Activated naive CD8-positive, alpha-beta T cell treated with anti-CD3 and anti-CD28 coated beads, Interleukin-2, amount 50 U/mL, for 24 hours (primary cell): ENCODE measurements around the gene CORIN.
"Not testable (repeated sequence)": the region's sequence is repeated elsewhere in the genome, so short reads cannot be mapped to it uniquely, and the experiment has no call there.

ENCODE experiments used
- ATAC-seq: fragments of 150-1000 bp; cut with Tn5 transposase; one replicate; pipeline ENCODE4 v1.10.0; 2021
- DNase-seq: peaks from one replicate; pipeline ENCODE4 v3.0.0; 2021
- H3K27ac Mint-ChIP-seq: one replicate; pipeline ENCODE4 v1.8.0; 2021; ENCODE audit warnings: mild to moderate bottlenecking, mixed read lengths
- H3K27me3 Mint-ChIP-seq: one replicate; pipeline ENCODE4 v1.8.0; 2021; ENCODE audit warnings: mixed read lengths
- H3K36me3 Mint-ChIP-seq: one replicate; pipeline ENCODE4 v1.8.0; 2021; ENCODE audit warnings: low read depth, mixed read lengths
- H3K4me1 Mint-ChIP-seq: one replicate; pipeline ENCODE4 v1.8.0; 2021; ENCODE audit warnings: mixed read lengths
- H3K4me3 Mint-ChIP-seq: one replicate; pipeline ENCODE4 v1.8.0; 2021; ENCODE audit warnings: mild to moderate bottlenecking, moderate library complexity, mixed read lengths
- H3K9me3 Mint-ChIP-seq: one replicate; pipeline ENCODE4 v1.8.0; 2021; ENCODE audit warnings: mixed read lengths

The CORIN gene

GRCh38 chr4:47713129-47713834, 124.6 kb downstream of the CORIN start:
- Mint-ChIP-seq H3K27ac (no peak overlapping the region), H3K4me1 (no peaks in the 10 kb centered on the region), H3K27me3 (peaks cover 17% of the 10 kb centered on the region), H3K36me3 (no peaks in the 10 kb centered on the region), H3K4me3 (no peak overlapping the region), H3K9me3 (no peaks in the 10 kb centered on the region)
- ATAC-seq = no peak
- no peak for DNase-seq

- H3K4me1 Mint-ChIP-seq = no peaks in the 10 kb centered on the region
- DNase-seq (no peak), ATAC-seq (no peak)
- no peaks in the 10 kb centered on the region for H3K9me3 Mint-ChIP-seq
- H3K27ac Mint-ChIP-seq = no peak overlapping the region
- no peak overlapping the region for H3K4me3 Mint-ChIP-seq
- H3K27me3 Mint-ChIP-seq = peaks cover 13% of the 10 kb centered on the region
- no peaks in the 10 kb centered on the region for H3K36me3 Mint-ChIP-seq
Observed at GRCh38 chr4:47711646-47712045, 126.2 kb downstream of the CORIN start.

GRCh38 chr4:47711183-47711582, 126.7 kb downstream of the CORIN start:
- H3K36me3 Mint-ChIP-seq = no peaks in the 10 kb centered on the region
- no peak overlapping the region for H3K27ac Mint-ChIP-seq
- no peak overlapping the region for H3K4me3 Mint-ChIP-seq
- ATAC-seq (no peak), DNase-seq (no peak)
- H3K27me3 Mint-ChIP-seq = peaks cover 16% of the 10 kb centered on the region
- H3K9me3 Mint-ChIP-seq = no peaks in the 10 kb centered on the region
- no peaks in the 10 kb centered on the region for H3K4me1 Mint-ChIP-seq

- H3K9me3 Mint-ChIP-seq, H3K36me3 Mint-ChIP-seq, H3K4me1 Mint-ChIP-seq, H3K27ac Mint-ChIP-seq, H3K4me3 Mint-ChIP-seq, DNase-seq, ATAC-seq: not testable (repeated sequence)
- peaks cover 19% of the 10 kb centered on the region for H3K27me3 Mint-ChIP-seq
Observed at GRCh38 chr4:47706352-47706751, 131.5 kb downstream of the CORIN start.

GRCh38 chr4:47705326-47705981, 132.4 kb downstream of the CORIN start:
- no peaks in the 10 kb centered on the region for H3K36me3 Mint-ChIP-seq
- no peak overlapping the region for H3K4me3 Mint-ChIP-seq
- no peak for DNase-seq
- H3K9me3 Mint-ChIP-seq = no peaks in the 10 kb centered on the region
- peaks cover 17% of the 10 kb centered on the region for H3K27me3 Mint-ChIP-seq
- H3K27ac Mint-ChIP-seq = no peak overlapping the region
- ATAC-seq = no peak
- H3K4me1 Mint-ChIP-seq = no peaks in the 10 kb centered on the region

DNA sequence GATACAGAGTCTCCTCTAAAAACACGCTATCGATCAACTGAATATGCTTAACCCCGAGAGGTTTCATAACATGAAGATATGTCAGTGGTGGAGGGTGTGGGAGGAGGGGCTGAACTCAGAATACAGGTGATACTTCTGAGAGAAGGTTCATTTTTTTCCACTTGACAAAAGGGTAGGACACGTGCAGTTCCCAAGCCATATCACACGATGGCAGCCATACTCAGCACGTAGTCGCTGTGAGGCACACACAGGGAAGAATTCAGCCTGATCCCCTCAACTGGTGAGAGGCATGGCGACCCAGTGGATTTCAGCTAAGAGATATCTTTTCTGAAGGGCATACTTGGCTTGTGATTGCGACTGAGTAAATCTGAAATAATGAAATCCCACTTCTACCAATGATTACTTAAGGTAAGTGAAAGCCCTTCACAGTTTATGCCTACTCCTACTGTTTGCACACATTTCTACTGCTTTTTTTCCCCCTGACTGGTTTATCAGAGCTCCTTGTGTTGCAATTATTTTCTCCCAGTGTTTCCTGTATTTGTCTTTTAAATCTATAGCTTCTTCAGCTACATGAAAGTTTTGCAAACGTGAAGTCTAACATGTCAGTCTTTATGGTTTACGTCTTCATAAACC, 133.1 kb downstream of the CORIN start:
- H3K36me3 Mint-ChIP-seq = no peaks in the 10 kb centered on the region
- H3K4me3 Mint-ChIP-seq = no peak overlapping the region
- H3K27ac Mint-ChIP-seq = no peak overlapping the region
- peaks cover 19% of the 10 kb centered on the region for H3K27me3 Mint-ChIP-seq
- peak; percentile 2 for DNase-seq
- no peaks in the 10 kb centered on the region for H3K4me1 Mint-ChIP-seq
- no peaks in the 10 kb centered on the region for H3K9me3 Mint-ChIP-seq
- ATAC-seq = no peak

DNA sequence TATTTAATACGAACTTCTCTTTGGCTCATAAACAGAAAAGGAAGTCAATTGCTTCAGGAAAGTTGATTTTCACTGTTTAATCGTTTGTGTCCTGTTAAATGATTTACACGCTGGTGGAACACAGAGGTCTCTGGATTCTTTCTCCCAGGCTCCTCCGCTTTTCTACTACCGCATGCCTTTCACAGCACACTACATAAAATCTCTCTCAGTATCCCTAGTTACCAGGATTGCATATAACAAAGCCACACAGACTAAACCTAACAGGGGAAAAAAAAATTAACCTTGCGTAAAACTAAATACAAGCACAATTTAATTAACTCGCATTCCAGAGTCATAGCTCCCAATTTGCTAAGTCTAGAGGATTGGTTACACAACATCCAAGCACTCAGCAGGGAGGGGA, 133.9 kb downstream of the CORIN start:
- DNase-seq = no peak
- Mint-ChIP-seq H3K36me3 (no peaks in the 10 kb centered on the region), H3K4me1 (no peaks in the 10 kb centered on the region), H3K27me3 (peaks cover 23% of the 10 kb centered on the region), H3K4me3 (no peak overlapping the region), H3K9me3 (no peaks in the 10 kb centered on the region), H3K27ac (no peak overlapping the region)
- ATAC-seq = no peak

DNA sequence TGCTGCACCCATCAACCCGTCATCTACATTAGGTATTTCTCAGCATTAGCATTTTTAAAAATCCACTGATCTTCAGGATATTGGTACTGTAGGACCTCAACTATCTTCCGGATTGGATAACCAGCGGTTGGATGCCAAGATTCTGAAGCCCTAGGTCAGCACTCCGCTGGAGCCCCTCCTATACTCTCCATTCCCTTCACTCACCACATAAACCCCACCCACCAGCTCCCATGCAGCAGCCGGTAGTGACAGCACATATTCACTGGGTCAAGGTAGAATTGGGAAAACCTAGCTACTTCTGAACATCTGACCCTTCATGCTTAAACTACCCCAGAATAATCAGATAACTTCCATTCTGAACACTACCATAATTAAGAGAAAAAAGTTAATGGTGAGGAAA, 134.9 kb downstream of the CORIN start:
- Mint-ChIP-seq H3K36me3 (no peaks in the 10 kb centered on the region), H3K4me1 (no peaks in the 10 kb centered on the region), H3K27ac (no peak overlapping the region), H3K4me3 (no peak overlapping the region), H3K27me3 (peaks cover 25% of the 10 kb centered on the region), H3K9me3 (no peaks in the 10 kb centered on the region)
- DNase-seq (no peak), ATAC-seq (no peak)

DNA sequence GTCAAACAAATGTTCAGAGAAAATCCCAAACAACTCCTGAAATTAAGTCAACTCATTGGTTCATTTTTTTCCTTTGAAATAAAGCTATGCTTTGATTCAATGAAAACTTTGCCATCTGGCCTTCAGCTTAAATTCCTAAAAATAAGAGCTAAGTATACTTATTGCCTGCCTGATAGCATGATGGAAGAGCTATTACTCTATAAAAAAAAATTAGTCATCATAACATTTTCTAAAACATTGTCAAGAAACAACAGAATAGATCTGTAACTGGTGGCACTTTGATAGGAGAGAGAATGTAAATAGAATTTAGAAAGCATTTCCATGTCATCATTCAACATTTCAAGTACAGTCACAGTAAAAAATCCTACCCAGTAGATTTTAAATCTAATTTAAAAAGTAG, 136.6 kb downstream of the CORIN start:
- ATAC-seq (no peak), DNase-seq (no peak)
- Mint-ChIP-seq H3K4me3 (no peak overlapping the region), H3K27me3 (peaks cover 25% of the 10 kb centered on the region), H3K9me3 (no peaks in the 10 kb centered on the region), H3K4me1 (no peaks in the 10 kb centered on the region), H3K36me3 (no peaks in the 10 kb centered on the region), H3K27ac (no peak overlapping the region)

GRCh38 chr4:47698837-47699236, 139.0 kb downstream of the CORIN start:
- Mint-ChIP-seq H3K27ac (no peak overlapping the region), H3K27me3 (peaks cover 20% of the 10 kb centered on the region), H3K9me3 (no peaks in the 10 kb centered on the region), H3K4me1 (no peaks in the 10 kb centered on the region), H3K36me3 (no peaks in the 10 kb centered on the region), H3K4me3 (no peak overlapping the region)
- no peak for ATAC-seq
- DNase-seq = no peak

- H3K27ac Mint-ChIP-seq = no peak overlapping the region
- peaks cover 17% of the 10 kb centered on the region for H3K27me3 Mint-ChIP-seq
- H3K4me3 Mint-ChIP-seq = no peak overlapping the region
- no peaks in the 10 kb centered on the region for H3K9me3 Mint-ChIP-seq
- ATAC-seq (no peak), DNase-seq (no peak)
- H3K4me1 Mint-ChIP-seq = no peaks in the 10 kb centered on the region
- no peaks in the 10 kb centered on the region for H3K36me3 Mint-ChIP-seq
Observed at GRCh38 chr4:47696823-47697222, 141.0 kb downstream of the CORIN start.

DNA sequence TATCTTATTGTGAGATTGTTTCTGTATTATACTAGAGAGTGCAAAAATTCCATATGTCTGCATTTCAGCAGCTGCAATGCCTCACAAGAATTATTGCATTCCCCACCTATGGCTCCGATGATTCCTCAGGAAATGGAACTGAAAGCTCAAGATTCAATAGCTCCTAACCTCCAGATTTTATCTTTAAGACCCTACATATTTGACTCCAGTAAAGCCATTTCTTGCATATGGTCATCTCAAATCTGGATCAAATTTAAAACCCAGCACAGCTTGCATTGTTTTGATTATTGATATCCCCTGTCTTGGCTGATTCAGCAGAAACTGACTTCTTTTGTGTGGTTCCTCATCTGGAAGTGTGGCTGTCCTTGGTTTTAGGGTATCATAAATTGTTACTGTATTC, 142.6 kb downstream of the CORIN start:
- no peaks in the 10 kb centered on the region for H3K4me1 Mint-ChIP-seq
- no peak overlapping the region for H3K27ac Mint-ChIP-seq
- H3K9me3 Mint-ChIP-seq = no peaks in the 10 kb centered on the region
- ATAC-seq = no peak
- no peak overlapping the region for H3K4me3 Mint-ChIP-seq
- peaks cover 13% of the 10 kb centered on the region for H3K27me3 Mint-ChIP-seq
- no peak for DNase-seq
- H3K36me3 Mint-ChIP-seq = no peaks in the 10 kb centered on the region

GRCh38 chr4:47694322-47694721, 143.5 kb downstream of the CORIN start:
- Mint-ChIP-seq H3K36me3 (no peaks in the 10 kb centered on the region), H3K4me1 (no peaks in the 10 kb centered on the region), H3K9me3 (no peaks in the 10 kb centered on the region), H3K27me3 (peaks cover 9% of the 10 kb centered on the region), H3K27ac (no peak overlapping the region), H3K4me3 (no peak overlapping the region)
- DNase-seq (no peak), ATAC-seq (no peak)

GRCh38 chr4:47692691-47693090, 145.2 kb downstream of the CORIN start:
- H3K4me3 Mint-ChIP-seq = no peak overlapping the region
- ATAC-seq (no peak), DNase-seq (no peak)
- no peaks in the 10 kb centered on the region for H3K36me3 Mint-ChIP-seq
- no peaks in the 10 kb centered on the region for H3K9me3 Mint-ChIP-seq
- H3K4me1 Mint-ChIP-seq = no peaks in the 10 kb centered on the region
- H3K27me3 Mint-ChIP-seq = peaks cover under 1% of the 10 kb centered on the region
- H3K27ac Mint-ChIP-seq = no peak overlapping the region

GRCh38 chr4:47691757-47692383, 146.0 kb downstream of the CORIN start:
- not testable (repeated sequence) for H3K36me3 Mint-ChIP-seq, H3K4me3 Mint-ChIP-seq, ATAC-seq, DNase-seq, H3K9me3 Mint-ChIP-seq, H3K27ac Mint-ChIP-seq, H3K27me3 Mint-ChIP-seq, H3K4me1 Mint-ChIP-seq
